GM21526 (cell line): ENCODE measurements around the gene TANC1.

Source experiments
- ATAC-seq: cut with Tn5 transposase; IDR thresholded peaks from one replicate; pipeline ENCODE4 v1.9.1; 2021; ENCODE audit warnings: moderate library complexity; ENCODE audit not compliant: unreplicated experiment, low FRiP score

The TANC1 gene

GRCh38 chr2:158960193-158960592 lies 8.2 kb upstream of the TANC1 start:
- no peak for ATAC-seq

- no peak for ATAC-seq
Measured at GRCh38 chr2:158962074-158962473, 6.4 kb upstream of the TANC1 start.

- no peak for ATAC-seq
Measured at GRCh38 chr2:158963071-158963470, 5.4 kb upstream of the TANC1 start.

GRCh38 chr2:158965107-158965506 lies 3.3 kb upstream of the TANC1 start:
- ATAC-seq, result no peak

- no peak for ATAC-seq
Measured at GRCh38 chr2:158965641-158966040, 2.8 kb upstream of the TANC1 start.

- ATAC-seq, result no peak
Measured at GRCh38 chr2:158966312-158966711, 2.1 kb upstream of the TANC1 start.

GRCh38 chr2:158967114-158967730 lies 1.2 kb upstream of the TANC1 start:
- ATAC-seq, result no peak

GRCh38 chr2:158967731-158968395 lies 577 bp upstream of the TANC1 start:
- ATAC-seq, result no peak

- peak; percentile 8 for ATAC-seq
Measured at GRCh38 chr2:158969162-158969714, 798 bp downstream of the TANC1 start.

- ATAC-seq, result no peak
Measured at GRCh38 chr2:158969715-158970240, 1.3 kb downstream of the TANC1 start.

- no peak for ATAC-seq
Measured at GRCh38 chr2:158970241-158970751, 1.9 kb downstream of the TANC1 start.

GRCh38 chr2:158973116-158973956 lies 4.9 kb downstream of the TANC1 start:
- ATAC-seq, result no peak

- no peak for ATAC-seq
Measured at GRCh38 chr2:158975271-158975921, 7.0 kb downstream of the TANC1 start.

GRCh38 chr2:158979772-158980171 lies 11.3 kb downstream of the TANC1 start:
- ATAC-seq, result no peak

- ATAC-seq, result no peak
Measured at GRCh38 chr2:158984604-158985135, 16.2 kb downstream of the TANC1 start.

GRCh38 chr2:158988501-158988900 lies 20.1 kb downstream of the TANC1 start:
- ATAC-seq, result no peak

GRCh38 chr2:158989165-158989564 lies 20.7 kb downstream of the TANC1 start:
- no peak for ATAC-seq

- ATAC-seq, result no peak
Measured at GRCh38 chr2:158990397-158991214, 22.2 kb downstream of the TANC1 start.

- ATAC-seq, result no peak
Measured at GRCh38 chr2:158993030-158993429, 24.6 kb downstream of the TANC1 start.
